Neural crest cell (in vitro differentiated cells): Measurements from ENCODE around the gene PLOD2. TPM values are rescaled to one million over a fixed set of nuclear protein-coding genes. Genes with fewer than 3 reads are reported as not detected.

ENCODE experiments used
- DNase-seq: peaks from one replicate; pipeline ENCODE4 v3.0.0; 2021; ENCODE audit warnings: low read depth, mixed read lengths, low spot score
- H3K27ac Mint-ChIP-seq: one replicate; pipeline ENCODE4 v1.8.0; 2021; ENCODE audit warnings: mild to moderate bottlenecking, mixed read lengths; ENCODE audit not compliant: unreplicated experiment
- H3K27me3 Mint-ChIP-seq: 2 replicates; pipeline ENCODE4 v1.8.0; 2021; ENCODE audit warnings: low read depth, mild to moderate bottlenecking, mixed read lengths
- H3K36me3 Mint-ChIP-seq: 2 replicates; pipeline ENCODE4 v1.8.0; 2021; ENCODE audit warnings: low read depth, mild to moderate bottlenecking, mixed read lengths
- H3K4me1 Mint-ChIP-seq: 2 replicates; pipeline ENCODE4 v1.8.0; 2021; ENCODE audit warnings: mixed read lengths
- H3K4me3 Mint-ChIP-seq: one replicate; pipeline ENCODE4 v1.8.0; 2021; ENCODE audit warnings: mild to moderate bottlenecking, mixed read lengths
- H3K9me3 Mint-ChIP-seq: 2 replicates; pipeline ENCODE4 v1.8.0; 2021; ENCODE audit warnings: mixed read lengths
- CTCF ChIP-seq: fragments of 200-600 bp; sonication (generic); conservative IDR thresholded peaks from 2 replicates; pipeline ENCODE4 v1.5.0; 2021; ENCODE audit warnings: antibody characterized with exemption, mild to moderate bottlenecking
- total RNA-seq: library from RNA; stranded (reverse); gene quantifications from 2 replicates; pipeline ENCODE4 v1.2.1, GENCODE V29; 2021

PLOD2 gene
- total RNA-seq, 1 donor from 2014 or later = 12.7 TPM

GRCh38 chr3:146154316-146154715, 6.7 kb downstream of the PLOD2 start:
- Mint-ChIP-seq H3K27ac (no peak overlapping the region), H3K27me3 (no peaks in the 10 kb centered on the region), H3K4me3 (no peak overlapping the region), H3K4me1 (peaks cover 16% of the 10 kb centered on the region), H3K9me3 (no peaks in the 10 kb centered on the region), H3K36me3 (no peaks in the 10 kb centered on the region)
- no peak for TF ChIP-seq CTCF
- DNase-seq = no peak

GRCh38 chr3:146153429-146153828, 7.6 kb downstream of the PLOD2 start:
- H3K9me3 Mint-ChIP-seq = no peaks in the 10 kb centered on the region
- TF ChIP-seq CTCF = no peak
- H3K4me1 Mint-ChIP-seq = peaks cover 17% of the 10 kb centered on the region
- no peaks in the 10 kb centered on the region for H3K27me3 Mint-ChIP-seq
- no peaks in the 10 kb centered on the region for H3K36me3 Mint-ChIP-seq
- no peak overlapping the region for H3K27ac Mint-ChIP-seq
- H3K4me3 Mint-ChIP-seq = no peak overlapping the region
- no peak for DNase-seq

- peaks cover 21% of the 10 kb centered on the region for H3K4me1 Mint-ChIP-seq
- H3K27ac Mint-ChIP-seq = no peak overlapping the region
- no peak for TF ChIP-seq CTCF
Measured at GRCh38 chr3:146152834-146153233, 8.2 kb downstream of the PLOD2 start.

GRCh38 chr3:146148468-146148931, 12.5 kb downstream of the PLOD2 start:
- H3K4me3 Mint-ChIP-seq = no peak overlapping the region
- TF ChIP-seq CTCF = no peak
- no peak overlapping the region for H3K27ac Mint-ChIP-seq
- H3K36me3 Mint-ChIP-seq = no peaks in the 10 kb centered on the region
- H3K9me3 Mint-ChIP-seq = no peaks in the 10 kb centered on the region
- DNase-seq = no peak
- peaks cover 18% of the 10 kb centered on the region for H3K4me1 Mint-ChIP-seq
- H3K27me3 Mint-ChIP-seq = no peaks in the 10 kb centered on the region

More at GRCh38 chr3:146152834-146153233, 8.2 kb downstream of the PLOD2 start:
- no peaks in the 10 kb centered on the region for H3K36me3 Mint-ChIP-seq
- H3K4me3 Mint-ChIP-seq = no peak overlapping the region
- no peak for DNase-seq
- H3K27me3 Mint-ChIP-seq = no peaks in the 10 kb centered on the region
- H3K9me3 Mint-ChIP-seq = no peaks in the 10 kb centered on the region

- Mint-ChIP-seq H3K36me3 (no peaks in the 10 kb centered on the region), H3K27me3 (no peaks in the 10 kb centered on the region), H3K4me1 (peaks cover 11% of the 10 kb centered on the region), H3K4me3 (no peak overlapping the region), H3K27ac (no peak overlapping the region), H3K9me3 (no peaks in the 10 kb centered on the region)
- TF ChIP-seq CTCF = no peak
- no peak for DNase-seq
Measured at GRCh38 chr3:146145642-146146041, 15.3 kb downstream of the PLOD2 start.

- Mint-ChIP-seq H3K4me1 (no peaks in the 10 kb centered on the region), H3K4me3 (no peak overlapping the region), H3K27ac (no peak overlapping the region), H3K36me3 (no peaks in the 10 kb centered on the region), H3K9me3 (no peaks in the 10 kb centered on the region), H3K27me3 (no peaks in the 10 kb centered on the region)
- DNase-seq = no peak
- no peak for TF ChIP-seq CTCF
Measured at GRCh38 chr3:146142757-146143156, 18.2 kb downstream of the PLOD2 start.
